Astrocyte (in vitro differentiated cells and primary cell): Measurements from ENCODE around the gene SGCA.

ENCODE experiments used
- EZH2 ChIP-seq: IDR thresholded peaks from 2 replicates; pipeline ENCODE4 v1.6.1; 2012; ENCODE audit warnings: mild to moderate bottlenecking, low read length, inconsistent platforms; ENCODE audit not compliant: insufficient read depth
- TF ChIP-seq, protein P1 (sequence below): IDR thresholded peaks from 2 replicates; pipeline ENCODE4 v1.5.1; 2011; ENCODE audit warnings: low read depth, mild to moderate bottlenecking, inconsistent platforms, low read length, moderate library complexity; ENCODE audit not compliant: insufficient read depth

DNA sequence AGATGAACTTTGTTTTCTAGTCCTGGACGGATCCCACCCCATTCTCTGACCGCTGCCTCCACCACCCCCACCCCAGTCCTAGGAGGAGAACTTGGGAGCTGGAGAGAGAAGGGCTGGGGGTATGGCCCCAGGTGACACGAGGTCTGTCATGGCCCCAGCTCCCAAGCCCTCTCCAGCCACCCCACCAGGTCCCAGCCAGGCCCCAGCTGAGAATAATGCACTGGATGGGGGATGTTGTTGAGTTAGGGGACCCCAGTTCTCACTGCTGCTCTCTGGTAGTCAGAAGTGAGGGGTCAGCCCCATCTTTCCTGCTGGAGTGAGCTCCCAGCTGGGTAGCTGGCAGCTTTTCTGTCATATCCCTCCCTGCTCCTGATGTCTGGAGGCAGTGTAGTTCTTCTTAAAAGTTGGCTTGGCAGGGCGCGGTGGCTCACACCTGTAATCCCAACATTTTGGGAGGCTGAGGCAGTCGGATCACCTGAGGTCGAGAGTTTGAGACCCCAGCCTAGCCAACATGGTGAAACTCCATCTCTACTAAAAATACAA, 40.2 kb downstream of the SGCA start:
- TF ChIP-seq EZH2, result no peak
- TF ChIP-seq, protein P1, sequence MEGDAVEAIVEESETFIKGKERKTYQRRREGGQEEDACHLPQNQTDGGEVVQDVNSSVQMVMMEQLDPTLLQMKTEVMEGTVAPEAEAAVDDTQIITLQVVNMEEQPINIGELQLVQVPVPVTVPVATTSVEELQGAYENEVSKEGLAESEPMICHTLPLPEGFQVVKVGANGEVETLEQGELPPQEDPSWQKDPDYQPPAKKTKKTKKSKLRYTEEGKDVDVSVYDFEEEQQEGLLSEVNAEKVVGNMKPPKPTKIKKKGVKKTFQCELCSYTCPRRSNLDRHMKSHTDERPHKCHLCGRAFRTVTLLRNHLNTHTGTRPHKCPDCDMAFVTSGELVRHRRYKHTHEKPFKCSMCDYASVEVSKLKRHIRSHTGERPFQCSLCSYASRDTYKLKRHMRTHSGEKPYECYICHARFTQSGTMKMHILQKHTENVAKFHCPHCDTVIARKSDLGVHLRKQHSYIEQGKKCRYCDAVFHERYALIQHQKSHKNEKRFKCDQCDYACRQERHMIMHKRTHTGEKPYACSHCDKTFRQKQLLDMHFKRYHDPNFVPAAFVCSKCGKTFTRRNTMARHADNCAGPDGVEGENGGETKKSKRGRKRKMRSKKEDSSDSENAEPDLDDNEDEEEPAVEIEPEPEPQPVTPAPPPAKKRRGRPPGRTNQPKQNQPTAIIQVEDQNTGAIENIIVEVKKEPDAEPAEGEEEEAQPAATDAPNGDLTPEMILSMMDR, result no peak
